Measurements from ENCODE around the gene RPE65. TPM values are rescaled to one million over a fixed set of nuclear protein-coding genes. Genes with fewer than 3 reads are reported as not detected.

Gene RPE65
- total and polyA plus RNA-seq, 2 of the 4 experiments (the other 2 are of a cell fraction) = under 0.01 TPM; not detected in 1

- no peak overlapping the region for H3K4me3 ChIP-seq (ENCODE audit: insufficient read depth, low read depth, low read length)
- no peak overlapping the region for H3K23ac ChIP-seq (ENCODE audit: low read depth, low read length)
- dilution Hi-C loops (cut with HindIII; ENCODE audit: low sequenced_read_pairs, unreplicated experiment) = no loop called here
- TF ChIP-seq RAD21 (IDR thresholded peaks at IDR 0.05; ENCODE audit: low read length) (no peak), BHLHE40 (IDR thresholded peaks at IDR 0.05; ENCODE audit: low read depth, low read length) (0 out of 2 replicates have a peak, but pooled peaks have one; percentile 10), MAFK (IDR thresholded peaks at IDR 0.05; ENCODE audit: low read depth, low read length) (no peak)
- H3K4me2 ChIP-seq (ENCODE audit: low read depth, low read length) = no peak overlapping the region
- H3K9me3 ChIP-seq (ENCODE audit: control insufficient read depth, insufficient read depth, low read length) = peaks cover 4% of the 10 kb centered on the region
- BruUV-seq (replicated peaks) = no TSS peak
- no peak overlapping the region for H4K8ac ChIP-seq (ENCODE audit: low read depth in 2 of 2, low read length in 2 of 2)
- no peak overlapping the region for H2BK5ac ChIP-seq (ENCODE audit: low read depth, low read length, poor library complexity, severe bottlenecking)
- H4K20me1 ChIP-seq (ENCODE audit: insufficient read depth, low read length) = no peaks in the 10 kb centered on the region
- H3K18ac ChIP-seq (ENCODE audit: low read depth, low read length) = no peak overlapping the region
- DNase-seq = peak; percentile 37
- H3K9ac ChIP-seq (ENCODE audit: low read depth, low read length) = no peak overlapping the region
- H3K27ac ChIP-seq (ENCODE audit: insufficient read depth, low read length) = no peak overlapping the region
- no peak overlapping the region for H2BK120ac ChIP-seq (ENCODE audit: low read depth, low read length)
- H3K36me3 ChIP-seq (ENCODE audit: control insufficient read depth, insufficient read depth, low read length) = no peaks in the 10 kb centered on the region
- intact Hi-C loops (cut with micrococcal nuclease) = no loop called here
- no peak overlapping the region for H4K91ac ChIP-seq (ENCODE audit: insufficient read depth, low read depth, low read length)
- POLR2A ChIA-PET (ENCODE audit: unreplicated experiment) = no interaction called here
- H2AFZ ChIP-seq (replicated peaks; ENCODE audit: low read length, poor library complexity) = no peak overlapping the region
- CTCF ChIA-PET = interaction anchor here (0.6 kb wide), 1 partner anchor 117 kb away, joined by 3 read pairs; no protein-coding TSS in a partner anchor
- no peak overlapping the region for H2AK9ac ChIP-seq (replicated peaks; ENCODE audit: low read depth, low read length, poor library complexity)
- H3K9me1 ChIP-seq (ENCODE audit: insufficient read depth, low read length) = 0 out of 2 replicates have a peak, but pooled peaks cover 2% of the 10 kb centered on the region
- no peak overlapping the region for H3K14ac ChIP-seq (replicated peaks; ENCODE audit: low read depth, low read length)
- no peak overlapping the region for H2BK20ac ChIP-seq (ENCODE audit: low read depth, low read length)
- no peaks in the 10 kb centered on the region for H3K27me3 ChIP-seq (ENCODE audit: control insufficient read depth, insufficient read depth, low read length)
- WGBS, 2 experiments (ENCODE audit: extremely low coverage in 2 of 2, insufficient read length in 1 of 2) = 100% methylated on average over 1 of the region's 1 CpG; no CpG with 5 or more reads in 1 of the 2 experiments
- in situ Hi-C loops (cut with MboI; ENCODE audit: low sequenced_read_pairs) = loop anchor here (25.0 kb wide), 1 partner anchor 1278 kb away; no protein-coding TSS in a partner anchor
- H4K5ac ChIP-seq (ENCODE audit: low read depth, low read length) = no peak overlapping the region
- H3K56ac ChIP-seq (ENCODE audit: extremely low read depth, insufficient read depth, low read length) = no peak overlapping the region
- no peak overlapping the region for H2BK15ac ChIP-seq (ENCODE audit: low read depth, low read length)
- no peak overlapping the region for H2AK5ac ChIP-seq (ENCODE audit: low read depth, low read length)
- H3K4ac ChIP-seq (ENCODE audit: low read depth, low read length) = no peak overlapping the region
- peaks cover 2% of the 10 kb centered on the region; the same call in 1 of the 2 replicates for H3K4me1 ChIP-seq (ENCODE audit: control insufficient read depth, insufficient read depth, low read length)
- peak; percentile 57 for ATAC-seq (ENCODE audit: low read depth)
- H3K79me1 ChIP-seq (ENCODE audit: low read depth in 1 of 2, low read length in 2 of 2) = no peaks in the 10 kb centered on the region
Measured at GRCh38 chr1:68459796-68460195, 10.0 kb upstream of the RPE65 start.

Measured in IMR-90 (cell line).